IMR-90 (cell line): ENCODE results near the gene DBH. TPM values are rescaled to one million over a fixed set of nuclear protein-coding genes. Genes with fewer than 3 reads are reported as not detected.
A peak's percentile ranks its signal among the peaks of the same experiment; 100 is the strongest.

Experiments
- ATAC-seq: fragments of 200-7000 bp; cut with Tn5 transposase; 2 replicates; pipeline ENCODE4 v1.9.1; 2020; ENCODE audit warnings: low read depth, mild to moderate bottlenecking, moderate library complexity
- BruUV-seq: library from RNA; stranded (reverse); fragments of 400-500 nt; replicated peaks from 2 replicates; lab custom pipeline; 2021; lab: Mats Ljungman, UMichigan
- CTCF ChIA-PET: fragments of 300-600 bp; formaldehyde crosslinking; extraction: SDS; loops from one replicate; lab custom pipeline; 2021; ENCODE audit warnings: antibody characterized with exemption; lab: Yijun Ruan, JAX
- POLR2A ChIA-PET: fragments of 300-600 bp; sonication (Branson Sonifier 250); formaldehyde crosslinking; loops from one replicate; lab custom pipeline; 2022; ENCODE audit warnings: antibody characterized with exemption; ENCODE audit not compliant: unreplicated experiment; lab: Charles Lee
- DNase-seq: peaks from one replicate; pipeline ENCODE4 v3.0.0; 2013
- H2AFZ ChIP-seq: replicated peaks from 2 replicates; pipeline ENCODE3; 2013; ENCODE audit warnings: low read length, mild to moderate bottlenecking; ENCODE audit not compliant: poor library complexity
- H2AK5ac ChIP-seq: 2 replicates; pipeline ENCODE4 v1.6.1; 2013; ENCODE audit warnings: low read depth, low read length, inconsistent platforms
- H2AK9ac ChIP-seq: replicated peaks from 2 replicates; pipeline ENCODE3; 2013; ENCODE audit warnings: mild to moderate bottlenecking, low read depth, low read length, moderate library complexity; ENCODE audit not compliant: poor library complexity
- H2BK120ac ChIP-seq: 2 replicates; pipeline ENCODE4 v1.6.1; 2013; ENCODE audit warnings: low read depth, low read length, inconsistent platforms
- H2BK15ac ChIP-seq: 3 replicates; pipeline ENCODE4 v1.6.1; 2013; ENCODE audit warnings: low read depth, low read length, inconsistent platforms
- H2BK20ac ChIP-seq: 2 replicates; pipeline ENCODE4 v1.6.1; 2013; ENCODE audit warnings: low read depth, mild to moderate bottlenecking, inconsistent platforms, low read length, moderate library complexity
- H2BK5ac ChIP-seq: 2 replicates; pipeline ENCODE4 v1.6.1; 2013; ENCODE audit warnings: mild to moderate bottlenecking, low read depth, low read length, inconsistent platforms; ENCODE audit not compliant: poor library complexity, severe bottlenecking
- H3K14ac ChIP-seq: replicated peaks from 2 replicates; pipeline ENCODE4 v1.6.1; 2013; ENCODE audit warnings: low read depth, low read length, inconsistent platforms
- H3K18ac ChIP-seq: 2 replicates; pipeline ENCODE4 v1.6.1; 2013; ENCODE audit warnings: low read depth, low read length, control low read depth
- H3K23ac ChIP-seq: 2 replicates; pipeline ENCODE4 v1.6.1; 2013; ENCODE audit warnings: low read depth, low read length, inconsistent platforms
- H3K27ac ChIP-seq: 2 replicates; pipeline ENCODE4 v1.5.1; 2013; ENCODE audit warnings: mild to moderate bottlenecking, control low read depth, low read length; ENCODE audit not compliant: insufficient read depth
- H3K27me3 ChIP-seq: 2 replicates; pipeline ENCODE4 v1.6.1; 2013; ENCODE audit warnings: low read length; ENCODE audit not compliant: control insufficient read depth, insufficient read depth
- H3K36me3 ChIP-seq: 2 replicates; pipeline ENCODE4 v1.6.1; 2013; ENCODE audit warnings: low read length, mixed read lengths; ENCODE audit not compliant: control insufficient read depth, insufficient read depth
- H3K4ac ChIP-seq: 2 replicates; pipeline ENCODE4 v1.6.1; 2013; ENCODE audit warnings: low read depth, low read length, inconsistent platforms
- H3K4me1 ChIP-seq: 2 replicates; pipeline ENCODE4 v1.6.1; 2013; ENCODE audit warnings: low read length, mixed read lengths; ENCODE audit not compliant: control insufficient read depth, insufficient read depth
- H3K4me2 ChIP-seq: 2 replicates; pipeline ENCODE4 v1.6.1; 2013; ENCODE audit warnings: low read depth, mild to moderate bottlenecking, control low read depth, low read length, moderate library complexity
- H3K4me3 ChIP-seq: 2 replicates; pipeline ENCODE4 v1.5.1; 2013; ENCODE audit warnings: low read depth, mild to moderate bottlenecking, control low read depth, low read length, moderate library complexity; ENCODE audit not compliant: insufficient read depth
- H3K56ac ChIP-seq: 2 replicates; pipeline ENCODE4 v1.6.1; 2013; ENCODE audit warnings: low read length, inconsistent platforms; ENCODE audit not compliant: insufficient read depth; ENCODE audit errors: extremely low read depth
- H3K79me1 ChIP-seq, 2 experiments: 2 replicates each; pipeline ENCODE4 v1.6.1; 2013; ENCODE audit warnings: low read length in 2 of 2, inconsistent platforms in 1 of 2, low read depth in 1 of 2
- H3K9ac ChIP-seq: 2 replicates; pipeline ENCODE4 v1.6.1; 2013; ENCODE audit warnings: low read depth, low read length, control low read depth
- H3K9me1 ChIP-seq: 2 replicates; pipeline ENCODE4 v1.6.1; 2013; ENCODE audit warnings: low read length, inconsistent platforms; ENCODE audit not compliant: insufficient read depth
- H3K9me3 ChIP-seq: 2 replicates; pipeline ENCODE4 v1.6.1; 2013; ENCODE audit warnings: low read length; ENCODE audit not compliant: control insufficient read depth, insufficient read depth
- H4K20me1 ChIP-seq: 2 replicates; pipeline ENCODE4 v1.6.1; 2013; ENCODE audit warnings: low read length, inconsistent platforms; ENCODE audit not compliant: insufficient read depth
- H4K5ac ChIP-seq: 2 replicates; pipeline ENCODE4 v1.6.1; 2013; ENCODE audit warnings: mild to moderate bottlenecking, low read depth, low read length, control low read depth
- H4K8ac ChIP-seq, 2 experiments: 2 replicates each; pipeline ENCODE4 v1.6.1; 2013; ENCODE audit warnings: low read depth in 2 of 2, low read length in 2 of 2, control low read depth in 1 of 2, inconsistent platforms in 1 of 2
- H4K91ac ChIP-seq: 2 replicates; pipeline ENCODE4 v1.6.1; 2013; ENCODE audit warnings: low read depth, low read length, inconsistent platforms; ENCODE audit not compliant: insufficient read depth
- BHLHE40 ChIP-seq: fragments of 150-350 bp; IDR thresholded peaks from 2 replicates; pipeline ENCODE4 v1.6.1; 2016; ENCODE audit warnings: mild to moderate bottlenecking, low read depth, low read length
- CEBPB ChIP-seq: IDR thresholded peaks from 2 replicates; pipeline ENCODE4 v1.6.1; 2012; ENCODE audit warnings: low read depth, low read length, improper control_type of control experiment
- ELK1 ChIP-seq: fragments of 150-350 bp; IDR thresholded peaks from 2 replicates; pipeline ENCODE4 v1.6.1; 2016; ENCODE audit warnings: low read depth, mild to moderate bottlenecking, low read length, moderate library complexity, borderline replicate concordance
- FOS ChIP-seq: fragments of 150-350 bp; IDR thresholded peaks from 2 replicates; pipeline ENCODE4 v1.6.1; 2016; ENCODE audit warnings: low read depth, low read length
- MAZ ChIP-seq: IDR thresholded peaks from 2 replicates; pipeline ENCODE4 v1.6.1; 2012; ENCODE audit warnings: low read depth, mild to moderate bottlenecking, low read length, improper control_type of control experiment, moderate library complexity, borderline replicate concordance
- MXI1 ChIP-seq: IDR thresholded peaks from 2 replicates; pipeline ENCODE4 v1.6.1; 2012; ENCODE audit warnings: low read depth, mild to moderate bottlenecking, low read length, moderate library complexity, borderline replicate concordance
- POLR2A ChIP-seq: IDR thresholded peaks from 2 replicates; pipeline ENCODE4 v1.6.1; 2012; ENCODE audit warnings: mild to moderate bottlenecking, low read depth, low read length
- RAD21 ChIP-seq: IDR thresholded peaks from 2 replicates; pipeline ENCODE4 v1.6.1; 2012; ENCODE audit warnings: low read length, improper control_type of control experiment
- RCOR1 ChIP-seq: IDR thresholded peaks from 2 replicates; pipeline ENCODE4 v1.6.1; 2012; ENCODE audit warnings: mild to moderate bottlenecking, low read length, improper control_type of control experiment; ENCODE audit not compliant: insufficient replicate concordance
- RFX5 ChIP-seq: IDR thresholded peaks from 2 replicates; pipeline ENCODE4 v1.8.0; 2012; ENCODE audit warnings: low read depth, mild to moderate bottlenecking, low read length, moderate library complexity
- SMC3 ChIP-seq: fragments of 150-350 bp; IDR thresholded peaks from 2 replicates; pipeline ENCODE4 v1.6.1; 2016; ENCODE audit warnings: low read depth, mild to moderate bottlenecking, antibody characterized with exemption, low read length, moderate library complexity
- USF2 ChIP-seq: fragments of 150-350 bp; IDR thresholded peaks from 2 replicates; pipeline ENCODE4 v1.6.1; 2017; ENCODE audit warnings: mild to moderate bottlenecking, antibody characterized with exemption, low read length, low read depth
- WGBS, 2 experiments: methylation state at CpG; one replicate each; pipeline versions ENCODE4 v1.1.5 to v1.1.7; 2013; ENCODE audit warnings: missing lambda C conversion rate in 2 of 2; ENCODE audit not compliant: insufficient read length in 1 of 2; ENCODE audit errors: extremely low coverage in 2 of 2; 5-methylcytosine and 5-hydroxymethylcytosine counted together
- dilution Hi-C: fragments of 300-500 bp; cut with HindIII; formaldehyde crosslinking; loops from one replicate; pipeline ENCODE4 v1.14.3; 2018; ENCODE audit warnings: low sequenced_read_pairs; ENCODE audit not compliant: unreplicated experiment
- in situ Hi-C: fragments of 300-500 bp; cut with MboI; formaldehyde crosslinking; loops from 3 replicates; pipeline ENCODE4 v1.14.3; 2019; ENCODE audit warnings: low sequenced_read_pairs, inconsistent platforms, mixed read lengths
- intact Hi-C: fragments of 100-400 bp; cut with micrococcal nuclease; formaldehyde crosslinking; loops from 2 replicates; pipeline ENCODE4 v1.10.0; 2022
- polyA plus RNA-seq, 3 experiments: library from polyadenylated mRNA; depleted of rRNA; stranded (reverse); fragments of >200 nt; gene quantifications; 2 replicates each; pipeline ENCODE4 v1.2.3, GENCODE V29; 2012; ENCODE audit warnings: low replicate concordance in 1 of 3
- total RNA-seq: library from RNA; depleted of rRNA; stranded (reverse); fragments of >200 nt; gene quantifications from 2 replicates; pipeline ENCODE4 v1.2.3, GENCODE V29; 2012

DBH gene
- total and polyA plus RNA-seq, 2 of the 4 experiments (the other 2 are of a cell fraction) = not detected

DNA sequence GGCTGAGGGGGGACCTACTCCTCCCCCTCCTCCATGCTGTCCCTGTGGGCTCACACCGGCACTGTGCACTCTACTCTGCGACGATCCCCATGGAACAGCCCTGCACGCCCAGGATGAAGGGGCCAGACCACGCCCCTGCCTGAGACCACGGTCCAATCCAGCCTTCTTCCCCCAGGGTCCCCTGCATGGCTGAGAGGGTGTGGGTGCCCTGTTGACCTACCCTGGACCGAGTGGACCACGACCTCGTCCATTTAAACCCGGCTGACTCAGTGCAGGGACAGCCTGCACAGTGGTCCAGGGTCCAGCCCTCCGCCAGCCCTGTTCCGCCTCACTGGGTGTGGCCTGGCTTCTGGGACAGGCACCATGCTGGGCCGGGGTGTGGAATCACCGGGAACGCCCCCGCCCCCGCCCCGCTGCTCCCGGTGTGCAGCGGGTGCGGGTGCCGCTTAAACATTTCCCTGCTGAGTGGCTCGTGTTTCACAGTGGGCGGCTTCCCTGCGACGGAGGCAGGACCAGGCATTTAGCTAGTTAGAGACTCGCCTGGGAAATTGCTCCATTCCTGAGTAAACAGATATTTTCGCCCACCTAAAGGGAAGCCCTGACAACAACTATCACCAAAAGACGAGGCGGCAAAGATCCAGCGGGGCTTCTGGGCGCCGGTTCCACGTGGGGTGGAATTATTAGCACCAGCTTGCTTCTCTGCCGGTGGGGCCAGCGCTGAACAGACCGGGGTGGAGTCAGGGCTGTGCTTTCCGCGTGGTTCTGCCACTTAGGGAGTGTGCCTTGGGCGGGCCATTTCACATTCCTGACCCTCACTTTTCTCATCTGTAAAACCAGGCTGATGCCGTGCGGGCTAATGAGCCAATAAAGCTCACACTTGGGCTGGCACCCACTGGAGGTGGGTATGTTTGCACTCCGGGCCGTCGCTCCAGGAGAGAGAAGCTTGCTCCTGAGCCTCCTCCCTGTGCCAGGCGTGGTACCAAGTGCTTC lies 22.6 kb downstream of the DBH start:
- in situ Hi-C loops = no loop called here

More for the DNA sequence above, 22.6 kb downstream of the DBH start:
- Histone ChIP-seq H2BK15ac (no peak overlapping the region), H3K9me1 (no peaks in the 10 kb centered on the region), H3K36me3 (no peaks in the 10 kb centered on the region), H4K91ac (no peak overlapping the region), H3K4me3 (no peak overlapping the region), H2AK5ac (no peak overlapping the region), H3K27me3 (peaks cover 32% of the 10 kb centered on the region), H2AFZ (peak overlapping the region; percentile 78), H2AK9ac (peak overlapping the region; percentile 21), H4K5ac (no peak overlapping the region), H3K9me3 (no peaks in the 10 kb centered on the region), H3K56ac (no peak overlapping the region), H4K8ac (no peak overlapping the region), H4K20me1 (no peaks in the 10 kb centered on the region), H2BK120ac (no peak overlapping the region), H3K4me2 (peak overlapping the region; percentile 63), H3K23ac (no peak overlapping the region), H3K4ac (no peak overlapping the region), H3K4me1 (0 out of 2 replicates have a peak, but pooled peaks cover 1% of the 10 kb centered on the region), H3K9ac (no peak overlapping the region), H3K27ac (no peak overlapping the region), H3K14ac (no peak overlapping the region), H2BK20ac (no peak overlapping the region), H3K18ac (no peak overlapping the region), H2BK5ac (no peak overlapping the region), H3K79me1 (no peaks in the 10 kb centered on the region)
- POLR2A ChIA-PET = no interaction called here
- ATAC-seq = peak; percentile 91
- dilution Hi-C loops (no loop called here), intact Hi-C loops (no loop called here)
- TF ChIP-seq BHLHE40 (no peak), ELK1 (no peak), MAZ (no peak), SMC3 (no peak), POLR2A (no peak), CEBPB (no peak), RFX5 (no peak), RAD21 (no peak), USF2 (no peak), MXI1 (no peak), FOS (no peak), RCOR1 (no peak)
- WGBS, 2 experiments = 13% methylated on average over 21 of the region's 46 CpGs; no CpG with 5 or more reads in 1 of the 2 experiments
- no TSS peak for BruUV-seq
- DNase-seq = peak; percentile 19
- CTCF ChIA-PET = interaction anchor here (1.0 kb wide), 1 partner anchor 11 kb away, joined by 5 read pairs; no protein-coding TSS in a partner anchor
